ENCODE results near the gene ARHGAP10. TPM values are rescaled to one million over a fixed set of nuclear protein-coding genes. Genes with fewer than 3 reads are reported as not detected.

Gene ARHGAP10
- total and polyA plus RNA-seq, 2 donors from 2014 or later, result 13.4 to 20.3 TPM

DNA sequence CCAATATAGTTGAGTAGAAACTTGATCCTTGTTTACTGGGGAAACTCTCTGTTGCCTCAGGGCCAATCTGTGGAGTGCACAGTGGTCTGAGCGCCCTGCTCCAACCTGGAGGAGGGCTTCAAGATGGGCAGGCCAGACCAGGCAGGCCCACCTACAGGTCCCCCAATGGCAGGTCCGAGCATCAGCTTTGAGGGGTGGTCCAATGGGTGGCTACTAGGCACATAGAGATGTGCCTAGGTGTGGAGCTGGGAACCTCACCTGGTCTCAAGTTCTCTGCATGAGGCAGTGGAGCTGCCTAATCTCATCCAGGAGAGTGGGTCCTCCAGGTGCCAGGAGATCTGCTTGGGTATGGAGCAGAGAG is 252.9 kb downstream of the ARHGAP10 start:
- Histone ChIP-seq H3K9ac (ENCODE audit: low read length in 3 of 3) (no peak overlapping the region), H3K9me3 (ENCODE audit: control insufficient read depth in 2 of 3, insufficient read depth in 1 of 3, low read length in 3 of 3) (no peaks in the 10 kb centered on the region), H3K4me3 (ENCODE audit: low read length in 3 of 3) (no peak overlapping the region), H3K27me3 (ENCODE audit: control insufficient read depth, insufficient read depth, low read length) (no peaks in the 10 kb centered on the region), H3K4me1 (ENCODE audit: control insufficient read depth in 2 of 3, insufficient read depth in 2 of 3, low read depth in 1 of 3, low read length in 3 of 3) (peaks cover 0 to 6% (median 4%) of the 10 kb centered on the region in 3 donors), H3K27ac (ENCODE audit: low read depth in 2 of 2, low read length in 2 of 2) (no peak overlapping the region), H3K36me3 (ENCODE audit: control insufficient read depth in 2 of 3, insufficient read depth in 3 of 3, low read length in 3 of 3) (no peaks in the 10 kb centered on the region)
- TF ChIP-seq, protein P1, sequence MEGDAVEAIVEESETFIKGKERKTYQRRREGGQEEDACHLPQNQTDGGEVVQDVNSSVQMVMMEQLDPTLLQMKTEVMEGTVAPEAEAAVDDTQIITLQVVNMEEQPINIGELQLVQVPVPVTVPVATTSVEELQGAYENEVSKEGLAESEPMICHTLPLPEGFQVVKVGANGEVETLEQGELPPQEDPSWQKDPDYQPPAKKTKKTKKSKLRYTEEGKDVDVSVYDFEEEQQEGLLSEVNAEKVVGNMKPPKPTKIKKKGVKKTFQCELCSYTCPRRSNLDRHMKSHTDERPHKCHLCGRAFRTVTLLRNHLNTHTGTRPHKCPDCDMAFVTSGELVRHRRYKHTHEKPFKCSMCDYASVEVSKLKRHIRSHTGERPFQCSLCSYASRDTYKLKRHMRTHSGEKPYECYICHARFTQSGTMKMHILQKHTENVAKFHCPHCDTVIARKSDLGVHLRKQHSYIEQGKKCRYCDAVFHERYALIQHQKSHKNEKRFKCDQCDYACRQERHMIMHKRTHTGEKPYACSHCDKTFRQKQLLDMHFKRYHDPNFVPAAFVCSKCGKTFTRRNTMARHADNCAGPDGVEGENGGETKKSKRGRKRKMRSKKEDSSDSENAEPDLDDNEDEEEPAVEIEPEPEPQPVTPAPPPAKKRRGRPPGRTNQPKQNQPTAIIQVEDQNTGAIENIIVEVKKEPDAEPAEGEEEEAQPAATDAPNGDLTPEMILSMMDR (IDR thresholded peaks at IDR 0.05; ENCODE audit: borderline replicate concordance, extremely low read depth, insufficient read depth), result no peak
- FAIRE-seq (no peak), DNase-seq (no peak)
- intact Hi-C loops (cut with DNase I), result no loop called here

DNA sequence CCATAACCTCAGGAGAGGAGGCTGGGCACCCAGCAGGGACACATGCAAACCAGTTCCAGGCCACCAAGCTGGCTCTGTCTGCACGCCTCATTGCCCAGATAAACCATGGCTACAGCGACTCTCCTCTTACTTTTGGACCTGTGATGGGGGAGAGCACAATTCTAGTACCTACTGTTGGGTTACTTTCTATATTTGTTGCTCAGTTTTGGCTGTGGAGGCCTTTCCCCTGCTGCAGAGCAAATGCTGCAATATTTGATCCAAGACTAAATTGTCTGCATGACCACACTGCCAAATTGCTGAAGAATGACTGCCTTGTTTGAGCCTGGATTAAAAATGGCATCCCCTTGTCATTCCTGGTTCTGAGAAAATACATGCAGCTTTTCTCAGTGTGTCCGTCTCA is 253.5 kb downstream of the ARHGAP10 start:
- no peak overlapping the region for H3K4me3 ChIP-seq (ENCODE audit: low read length in 3 of 3)
- H3K9ac ChIP-seq (ENCODE audit: low read length in 3 of 3), result no peak overlapping the region
- H3K27me3 ChIP-seq (ENCODE audit: control insufficient read depth, insufficient read depth, low read length), result no peaks in the 10 kb centered on the region
- TF ChIP-seq, protein P1 (IDR thresholded peaks at IDR 0.05; ENCODE audit: borderline replicate concordance, extremely low read depth, insufficient read depth), result no peak
- no peaks in the 10 kb centered on the region for H3K9me3 ChIP-seq (ENCODE audit: control insufficient read depth in 2 of 3, insufficient read depth in 1 of 3, low read length in 3 of 3)
- FAIRE-seq (no peak), DNase-seq (no peak)
- intact Hi-C loops (cut with DNase I), result no loop called here
- H3K27ac ChIP-seq (ENCODE audit: low read depth in 2 of 2, low read length in 2 of 2), result no peak overlapping the region
- H3K4me1 ChIP-seq (ENCODE audit: control insufficient read depth in 2 of 3, insufficient read depth in 2 of 3, low read depth in 1 of 3, low read length in 3 of 3), result peaks cover 0 to 6% (median 4%) of the 10 kb centered on the region in 3 donors
- H3K36me3 ChIP-seq (ENCODE audit: control insufficient read depth in 2 of 3, insufficient read depth in 3 of 3, low read length in 3 of 3), result no peaks in the 10 kb centered on the region

DNA sequence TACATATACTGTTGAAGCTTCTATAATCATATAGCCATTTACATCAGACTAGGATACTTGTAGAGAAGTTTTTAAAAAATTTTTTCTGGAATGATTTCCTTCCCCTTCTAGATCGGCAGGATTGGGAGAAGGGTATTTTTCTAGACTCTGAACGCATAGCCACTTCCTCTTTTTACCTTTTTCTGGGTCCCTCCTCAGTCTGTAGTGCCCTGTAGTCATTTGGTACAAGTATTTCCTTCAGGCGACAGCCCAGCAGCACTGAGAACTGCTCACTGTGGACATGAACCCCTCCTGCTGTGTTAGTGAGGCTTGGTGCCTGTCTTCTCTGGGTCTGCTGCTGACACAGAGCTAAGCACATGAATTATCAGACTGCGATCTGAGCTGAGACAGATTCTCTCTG is 255.4 kb downstream of the ARHGAP10 start:
- H3K4me3 ChIP-seq (ENCODE audit: low read length in 3 of 3), result no peak overlapping the region
- no peak overlapping the region for H3K9ac ChIP-seq (ENCODE audit: low read length in 3 of 3)
- FAIRE-seq (no peak), DNase-seq (no peak)
- no peaks in the 10 kb centered on the region for H3K36me3 ChIP-seq (ENCODE audit: control insufficient read depth in 2 of 3, insufficient read depth in 3 of 3, low read length in 3 of 3)
- no peaks in the 10 kb centered on the region for H3K27me3 ChIP-seq (ENCODE audit: control insufficient read depth, insufficient read depth, low read length)
- no peaks in the 10 kb centered on the region for H3K9me3 ChIP-seq (ENCODE audit: control insufficient read depth in 2 of 3, insufficient read depth in 1 of 3, low read length in 3 of 3)
- intact Hi-C loops (cut with DNase I), result no loop called here
- peaks cover 3 to 6% (median 4%) of the 10 kb centered on the region in 3 donors for H3K4me1 ChIP-seq (ENCODE audit: control insufficient read depth in 2 of 3, insufficient read depth in 2 of 3, low read depth in 1 of 3, low read length in 3 of 3)
- H3K27ac ChIP-seq (ENCODE audit: low read depth in 2 of 2, low read length in 2 of 2), result no peak overlapping the region
- TF ChIP-seq, protein P1 (IDR thresholded peaks at IDR 0.05; ENCODE audit: borderline replicate concordance, extremely low read depth, insufficient read depth), result no peak

Measured in kidney (tissue), 14 donors.